Measurements from ENCODE around the gene ERH. TPM values are rescaled to one million over a fixed set of nuclear protein-coding genes. Genes with fewer than 3 reads are reported as not detected.

Gene ERH
- total RNA-seq, 1 experiment from 2014 or later, result 177 TPM

Other genes starting within 250 kb of the ERH start
- 9.3 and 16.9 TPM in 2 replicates for gene DCAF5, start 245.2 kb downstream of the ERH start, total RNA-seq (2014; rRNA removed; shearing (Covaris generic))
- gene EXD2, start 206.8 kb downstream of the ERH start, total RNA-seq (2014; rRNA removed; shearing (Covaris generic)), result 3.2 and 5.0 TPM in 2 replicates
- 0.47 and 0.52 TPM in 2 replicates for gene GALNT16, start 138.1 kb downstream of the ERH start, total RNA-seq (2014; rRNA removed; shearing (Covaris generic))
- gene SLC39A9, start 393 bp upstream of the ERH start, total RNA-seq (2014; rRNA removed; shearing (Covaris generic)), result 107 and 119 TPM in 2 replicates
- gene PLEKHD1, start 86.4 kb upstream of the ERH start, total RNA-seq (2014; rRNA removed; shearing (Covaris generic)), result 0.23 TPM in 1 of 2 replicates, not detected in the other
- gene CCDC177, start 176.6 kb upstream of the ERH start, total RNA-seq (2014; rRNA removed; shearing (Covaris generic)), result not detected in 2 replicates
- 2.7 and 3.4 TPM in 2 replicates for gene SUSD6, start 213.3 kb upstream of the ERH start, total RNA-seq (2014; rRNA removed; shearing (Covaris generic))

All from H4 (cell line).